Measurements from ENCODE around the gene RHO.
"Not testable (repeated sequence)": the region's sequence is repeated elsewhere in the genome, so short reads cannot be mapped to it uniquely, and the experiment has no call there.

The RHO gene

GRCh38 chr3:129500334-129500658 is 28.1 kb upstream of the RHO start:
- FAIRE-seq: no peak

GRCh38 chr3:129501630-129502029 is 26.8 kb upstream of the RHO start:
- no peak for FAIRE-seq

GRCh38 chr3:129502641-129503408 is 25.6 kb upstream of the RHO start:
- no peak for FAIRE-seq

- no peak for FAIRE-seq
Observed at GRCh38 chr3:129503471-129504291, 24.8 kb upstream of the RHO start.

GRCh38 chr3:129504471-129505100 is 23.9 kb upstream of the RHO start:
- FAIRE-seq: no peak

- no peak for FAIRE-seq
Observed at GRCh38 chr3:129505341-129505740, 23.1 kb upstream of the RHO start.

GRCh38 chr3:129506231-129506742 is 22.2 kb upstream of the RHO start:
- FAIRE-seq: no peak

- FAIRE-seq: no peak
Observed at GRCh38 chr3:129507181-129507831, 21.1 kb upstream of the RHO start.

GRCh38 chr3:129512595-129512994 is 15.8 kb upstream of the RHO start:
- FAIRE-seq: no peak

GRCh38 chr3:129513705-129514104 is 14.7 kb upstream of the RHO start:
- no peak for FAIRE-seq

- no peak for FAIRE-seq
Observed at GRCh38 chr3:129514110-129514509, 14.3 kb upstream of the RHO start.

- no peak for FAIRE-seq
Observed at GRCh38 chr3:129514563-129514962, 13.9 kb upstream of the RHO start.

- FAIRE-seq: not testable (repeated sequence)
Observed at GRCh38 chr3:129515108-129515820, 13.2 kb upstream of the RHO start.

GRCh38 chr3:129515821-129516432 is 12.5 kb upstream of the RHO start:
- FAIRE-seq: not testable (repeated sequence)

GRCh38 chr3:129517516-129517915 is 10.9 kb upstream of the RHO start:
- no peak for FAIRE-seq

- no peak for FAIRE-seq
Observed at GRCh38 chr3:129518038-129518561, 10.3 kb upstream of the RHO start.

- no peak for FAIRE-seq
Observed at GRCh38 chr3:129518581-129518980, 9.9 kb upstream of the RHO start.

GRCh38 chr3:129519449-129519848 is 9.0 kb upstream of the RHO start:
- FAIRE-seq: no peak

- FAIRE-seq: no peak
Observed at GRCh38 chr3:129519896-129520715, 8.3 kb upstream of the RHO start.

- no peak for FAIRE-seq
Observed at GRCh38 chr3:129520960-129521359, 7.5 kb upstream of the RHO start.

- no peak for FAIRE-seq
Observed at GRCh38 chr3:129521611-129522010, 6.8 kb upstream of the RHO start.
